NCI-H510A (cell line): Measurements from ENCODE around the gene ITK.

Experiments
- DNase-seq: peaks from one replicate; lab custom pipeline; 2025; lab: John Stamatoyannopoulos, UW

The ITK gene

GRCh38 chr5:157247267-157247666 is 66.6 kb downstream of the ITK start:
- no peak for DNase-seq

- DNase-seq, result no peak
These were observed 68.3 kb downstream of the ITK start for GRCh38 chr5:157248821-157249470.

GRCh38 chr5:157252711-157253465 is 72.2 kb downstream of the ITK start:
- DNase-seq, result no peak

- no peak for DNase-seq
These were observed 72.9 kb downstream of the ITK start for GRCh38 chr5:157253547-157253946.

GRCh38 chr5:157258450-157258849 is 77.8 kb downstream of the ITK start:
- DNase-seq, result no peak

- no peak for DNase-seq
These were observed 79.1 kb downstream of the ITK start for GRCh38 chr5:157259699-157260098.

GRCh38 chr5:157263496-157264090 is 83.0 kb downstream of the ITK start:
- no peak for DNase-seq

- peak; percentile 20 for DNase-seq
These were observed 85.2 kb downstream of the ITK start, which contains the start of gene CYFIP2 for GRCh38 chr5:157265714-157266285. Gene CYFIP2 (plus strand): TSS chr5:157266123. CDS start chr5:157285362, 19,239 bp downstream.

GRCh38 chr5:157266286-157267007 is 85.8 kb downstream of the ITK start:
- DNase-seq, result peak; percentile 36

GRCh38 chr5:157267025-157267424 is 86.4 kb downstream of the ITK start:
- DNase-seq, result no peak

GRCh38 chr5:157267761-157268480 is 87.3 kb downstream of the ITK start:
- no peak for DNase-seq

GRCh38 chr5:157269165-157269671 is 88.6 kb downstream of the ITK start:
- peak; percentile 54 for DNase-seq

GRCh38 chr5:157269761-157270272 is 89.2 kb downstream of the ITK start:
- DNase-seq, result no peak

GRCh38 chr5:157270771-157271170 is 90.1 kb downstream of the ITK start:
- no peak for DNase-seq

GRCh38 chr5:157271740-157272271 is 91.2 kb downstream of the ITK start:
- no peak for DNase-seq

GRCh38 chr5:157273131-157273556 is 92.5 kb downstream of the ITK start:
- DNase-seq, result no peak

GRCh38 chr5:157275403-157275802 is 94.8 kb downstream of the ITK start:
- DNase-seq, result no peak

- DNase-seq, result no peak
These were observed 97.8 kb downstream of the ITK start for GRCh38 chr5:157278319-157279037.

- no peak for DNase-seq
These were observed 99.1 kb downstream of the ITK start for GRCh38 chr5:157279605-157280239.
